GM12875 (cell line): Measurements from ENCODE around the gene MOB1A.

Experiments used
- H3K4me3 ChIP-seq: one replicate; pipeline ENCODE4 v1.5.1; 2011; ENCODE audit warnings: low read depth, low read length, control low read depth
- TF ChIP-seq, protein P1 (sequence below): IDR thresholded peaks from 2 replicates; pipeline ENCODE4 v1.5.1; 2011; ENCODE audit warnings: low read depth, mild to moderate bottlenecking, control low read depth, inconsistent platforms, low read length, moderate library complexity, borderline replicate concordance; ENCODE audit not compliant: insufficient read depth

MOB1A gene

DNA sequence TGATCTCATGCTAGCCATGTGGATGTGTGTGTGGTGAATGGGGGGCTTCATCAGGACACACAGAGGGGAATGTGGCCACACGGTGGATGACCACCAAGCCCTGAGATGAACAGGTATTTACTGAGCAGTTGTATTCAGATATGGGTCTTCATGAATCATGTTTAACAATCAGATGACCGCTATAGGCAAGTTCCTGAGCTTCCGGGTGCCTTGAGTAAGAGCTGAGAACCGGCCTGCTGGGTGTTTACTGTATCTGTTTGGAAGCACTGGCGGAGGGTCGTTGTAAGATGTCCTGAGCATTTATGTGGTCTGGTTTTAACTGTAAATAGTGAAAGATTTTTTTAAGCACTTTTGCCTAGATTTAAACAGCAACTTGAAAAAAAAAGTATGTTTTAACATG is 74.9 kb downstream of the MOB1A start:
- H3K4me3 ChIP-seq: no peak overlapping the region
- TF ChIP-seq, protein P1, sequence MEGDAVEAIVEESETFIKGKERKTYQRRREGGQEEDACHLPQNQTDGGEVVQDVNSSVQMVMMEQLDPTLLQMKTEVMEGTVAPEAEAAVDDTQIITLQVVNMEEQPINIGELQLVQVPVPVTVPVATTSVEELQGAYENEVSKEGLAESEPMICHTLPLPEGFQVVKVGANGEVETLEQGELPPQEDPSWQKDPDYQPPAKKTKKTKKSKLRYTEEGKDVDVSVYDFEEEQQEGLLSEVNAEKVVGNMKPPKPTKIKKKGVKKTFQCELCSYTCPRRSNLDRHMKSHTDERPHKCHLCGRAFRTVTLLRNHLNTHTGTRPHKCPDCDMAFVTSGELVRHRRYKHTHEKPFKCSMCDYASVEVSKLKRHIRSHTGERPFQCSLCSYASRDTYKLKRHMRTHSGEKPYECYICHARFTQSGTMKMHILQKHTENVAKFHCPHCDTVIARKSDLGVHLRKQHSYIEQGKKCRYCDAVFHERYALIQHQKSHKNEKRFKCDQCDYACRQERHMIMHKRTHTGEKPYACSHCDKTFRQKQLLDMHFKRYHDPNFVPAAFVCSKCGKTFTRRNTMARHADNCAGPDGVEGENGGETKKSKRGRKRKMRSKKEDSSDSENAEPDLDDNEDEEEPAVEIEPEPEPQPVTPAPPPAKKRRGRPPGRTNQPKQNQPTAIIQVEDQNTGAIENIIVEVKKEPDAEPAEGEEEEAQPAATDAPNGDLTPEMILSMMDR: no peak
